COLO668 (cell line): Measurements from ENCODE around the gene PROK1.

Experiments
- DNase-seq: peaks from one replicate; lab custom pipeline; 2025; ENCODE audit not compliant: unreplicated experiment; lab: John Stamatoyannopoulos, UW

The PROK1 gene

DNA sequence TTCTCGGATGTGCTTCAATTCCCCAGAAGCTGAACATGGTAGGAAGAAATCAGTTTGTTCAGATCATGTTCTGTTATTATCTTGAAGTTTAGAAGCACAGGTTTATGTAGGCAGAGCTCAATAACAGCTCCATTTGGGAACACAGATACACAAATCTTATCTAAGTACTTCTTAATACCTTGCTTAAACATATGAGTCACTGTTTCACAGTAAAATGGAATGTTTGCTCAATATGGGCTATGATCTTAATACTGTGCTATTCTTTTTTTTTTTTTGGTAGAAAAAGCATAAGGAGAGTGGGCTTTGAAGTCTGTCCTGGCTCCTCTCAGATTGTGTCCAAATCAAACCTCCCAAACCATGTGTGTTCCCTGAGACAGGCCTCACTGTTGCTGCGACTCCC, 13.4 kb downstream of the PROK1 start:
- no peak for DNase-seq

DNA sequence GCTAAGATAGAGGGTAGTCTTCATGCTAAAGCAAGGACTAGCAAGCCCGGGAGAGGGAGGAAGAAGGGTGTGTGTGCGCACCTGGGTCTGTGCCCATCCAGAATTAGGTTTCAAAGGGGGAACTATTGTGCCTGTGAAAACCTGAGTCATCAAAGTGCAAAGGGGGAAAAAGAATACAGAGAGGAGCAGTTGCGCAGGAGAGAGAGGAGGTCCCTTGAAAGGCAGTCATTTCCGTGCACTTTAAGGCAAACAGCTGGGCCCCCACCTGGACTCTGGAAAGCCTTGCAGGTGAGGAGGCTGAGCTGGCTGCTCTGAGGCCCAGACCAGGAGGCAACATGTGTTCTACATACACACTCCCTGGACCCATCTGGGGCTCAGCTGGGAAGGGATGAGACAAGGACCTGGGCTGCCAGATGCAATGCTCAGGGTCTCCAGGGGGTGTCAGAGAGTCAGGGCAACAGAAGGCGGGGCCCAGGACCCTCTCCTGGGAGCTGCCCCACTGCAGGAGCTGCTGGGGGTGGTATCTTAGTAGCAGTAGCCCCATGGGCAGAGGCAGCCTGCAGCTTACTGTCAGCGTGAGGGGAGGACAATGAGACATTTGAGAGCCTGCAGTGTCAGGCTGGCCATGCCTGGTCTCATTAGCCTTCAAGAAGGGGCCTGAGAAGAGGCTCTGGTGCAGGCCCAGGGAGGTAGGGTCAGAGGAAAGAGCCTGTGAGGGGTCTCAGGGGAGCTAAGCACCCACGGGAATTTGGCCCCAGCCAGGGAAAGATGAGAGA, 14.3 kb downstream of the PROK1 start:
- no peak for DNase-seq

DNA sequence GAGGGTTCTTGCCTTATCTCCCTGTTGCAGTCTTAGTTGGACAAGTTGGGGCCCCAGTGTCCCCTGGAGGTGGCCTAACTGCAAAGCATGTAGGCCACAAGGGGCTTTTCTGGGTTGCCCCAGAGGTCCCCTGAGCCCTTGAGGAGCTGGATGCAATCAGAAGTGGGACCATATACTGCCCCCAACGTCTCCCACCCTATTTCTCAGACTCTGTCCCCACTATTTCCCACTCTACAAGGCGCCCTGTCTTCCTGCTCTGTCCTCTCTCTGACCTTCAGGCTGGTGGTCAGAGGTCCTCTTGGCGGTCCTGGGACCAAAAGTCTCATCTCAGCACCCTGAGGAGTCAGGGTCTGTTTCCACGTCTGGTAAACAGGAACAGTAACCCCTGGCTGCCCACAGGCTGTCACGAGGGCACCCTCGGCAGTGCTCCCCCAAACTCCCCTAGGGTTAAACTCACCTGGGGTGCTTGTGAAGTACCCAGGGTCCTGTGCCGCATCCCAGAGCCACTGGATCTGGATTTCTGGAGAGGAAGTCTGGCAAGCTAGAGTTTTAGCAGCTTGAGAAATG, 14.9 kb downstream of the PROK1 start:
- DNase-seq = no peak

DNA sequence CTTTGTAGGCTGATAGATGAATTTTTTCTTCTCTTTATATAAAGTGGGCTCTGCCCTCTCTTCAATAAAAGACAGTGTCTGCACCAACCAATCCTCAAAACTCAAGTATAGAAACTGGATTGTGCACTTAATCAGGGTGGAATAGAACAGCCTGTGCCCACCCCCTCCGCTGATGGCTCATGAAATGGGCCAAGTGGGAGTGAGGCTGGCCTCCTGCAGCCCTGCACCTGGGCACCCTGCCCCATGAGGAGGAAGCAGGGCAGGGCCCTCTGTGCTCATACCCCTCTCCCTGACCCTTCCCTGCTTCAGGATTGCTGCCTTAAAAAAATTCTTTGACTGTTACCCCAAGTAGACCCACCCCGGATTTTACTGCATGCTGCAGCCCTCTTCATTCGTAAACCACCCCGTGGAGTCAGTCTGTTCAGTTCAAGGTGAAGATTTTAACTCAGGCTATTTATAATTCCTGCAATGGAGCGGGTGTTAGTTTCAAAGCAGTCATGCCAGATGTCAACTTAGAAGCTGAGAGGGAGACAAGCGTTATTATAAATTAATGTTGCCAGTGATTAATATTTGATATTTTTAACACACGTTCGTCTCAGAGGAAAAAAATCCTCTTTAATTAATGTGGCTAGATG, 15.8 kb downstream of the PROK1 start:
- DNase-seq = no peak

DNA sequence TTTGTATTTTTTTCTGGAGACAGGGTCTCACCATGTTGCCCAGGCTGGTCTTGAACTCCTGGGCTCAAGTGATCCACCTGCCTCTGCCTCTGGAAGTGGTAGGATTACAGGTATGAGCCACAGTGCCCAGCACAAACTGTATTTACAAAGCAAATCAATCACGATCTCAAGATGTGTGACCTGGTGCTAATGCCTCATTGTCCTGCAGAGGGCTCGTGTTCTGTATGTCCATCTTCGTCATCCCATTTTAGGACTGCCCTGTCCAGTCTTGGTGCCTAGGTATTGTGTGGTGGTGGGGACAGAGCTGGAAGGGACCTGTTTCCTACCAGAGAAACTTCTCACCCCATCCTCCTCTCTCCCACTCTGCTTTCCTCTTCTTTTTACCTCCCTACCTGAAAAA, 20.2 kb downstream of the PROK1 start:
- DNase-seq = no peak

DNA sequence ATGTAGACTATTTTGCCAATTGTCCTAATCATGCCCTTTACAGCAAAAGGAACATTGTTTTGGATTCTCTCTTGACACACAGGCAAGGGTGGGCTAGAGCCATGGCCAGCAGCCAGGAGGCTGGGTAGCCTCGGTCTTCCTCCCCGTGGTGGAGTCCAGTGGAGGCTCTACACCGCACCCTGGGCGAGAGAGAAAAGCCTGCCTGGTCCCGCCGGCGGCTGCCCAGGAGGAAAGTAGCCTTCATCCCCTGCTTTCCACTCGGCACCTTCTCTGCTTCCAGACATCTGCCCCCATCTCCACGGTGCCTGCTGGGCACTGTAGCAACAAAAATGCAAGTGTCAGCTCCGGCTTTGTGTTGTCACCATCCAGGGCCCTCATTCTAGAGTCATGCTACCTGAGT, 21.6 kb downstream of the PROK1 start:
- DNase-seq = no peak

DNA sequence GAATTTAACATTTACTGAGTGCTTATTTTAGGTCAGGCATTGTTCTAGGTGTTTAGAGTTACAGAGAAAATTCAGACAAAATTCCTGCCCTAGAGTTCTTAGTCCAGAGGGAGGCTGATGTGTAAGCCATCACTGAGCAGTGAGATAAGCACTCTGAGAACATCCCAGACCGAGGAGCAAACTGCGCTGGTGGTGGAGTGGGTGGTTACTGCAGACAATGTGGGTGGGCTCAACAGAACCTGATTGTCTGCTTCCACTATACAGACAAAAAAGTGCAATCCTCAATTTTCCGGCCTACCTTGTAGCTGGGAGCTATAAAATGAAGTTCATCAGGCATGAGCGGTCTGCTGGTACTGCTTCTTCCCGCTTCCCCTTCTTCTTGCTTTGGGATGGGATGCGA, 23.5 kb downstream of the PROK1 start:
- no peak for DNase-seq

DNA sequence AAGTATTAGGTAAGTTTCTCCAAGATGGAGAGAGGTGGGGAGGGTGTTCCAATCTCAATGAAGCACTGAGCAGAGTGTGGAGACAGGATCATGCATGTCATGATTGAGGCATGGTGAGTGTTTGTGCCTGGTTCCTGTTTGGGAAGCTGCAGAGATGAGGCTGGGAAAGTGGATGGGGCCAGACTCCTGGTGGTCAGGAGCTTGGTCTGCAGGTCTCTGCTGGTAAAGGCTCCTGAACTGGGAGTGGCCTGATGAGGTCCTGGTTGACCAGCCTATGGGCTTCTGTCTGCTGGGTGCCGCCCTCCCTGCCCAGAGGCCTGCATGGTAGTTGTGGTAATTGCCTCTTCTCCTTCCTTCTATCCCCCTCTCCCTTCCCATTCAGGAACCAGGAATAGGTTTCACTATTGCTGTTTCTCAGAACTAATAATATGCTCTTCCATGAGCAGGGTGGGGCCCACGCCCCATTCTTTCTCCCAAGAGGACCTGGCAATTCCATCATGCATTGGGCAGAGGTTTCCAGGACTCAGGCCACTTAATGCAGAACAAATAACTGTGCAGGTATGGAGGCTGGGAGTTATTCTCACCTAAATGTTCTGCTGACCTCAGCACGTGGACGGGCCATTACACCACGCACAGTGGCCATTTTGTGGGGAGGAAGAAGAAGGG, 24.5 kb downstream of the PROK1 start:
- DNase-seq = no peak

DNA sequence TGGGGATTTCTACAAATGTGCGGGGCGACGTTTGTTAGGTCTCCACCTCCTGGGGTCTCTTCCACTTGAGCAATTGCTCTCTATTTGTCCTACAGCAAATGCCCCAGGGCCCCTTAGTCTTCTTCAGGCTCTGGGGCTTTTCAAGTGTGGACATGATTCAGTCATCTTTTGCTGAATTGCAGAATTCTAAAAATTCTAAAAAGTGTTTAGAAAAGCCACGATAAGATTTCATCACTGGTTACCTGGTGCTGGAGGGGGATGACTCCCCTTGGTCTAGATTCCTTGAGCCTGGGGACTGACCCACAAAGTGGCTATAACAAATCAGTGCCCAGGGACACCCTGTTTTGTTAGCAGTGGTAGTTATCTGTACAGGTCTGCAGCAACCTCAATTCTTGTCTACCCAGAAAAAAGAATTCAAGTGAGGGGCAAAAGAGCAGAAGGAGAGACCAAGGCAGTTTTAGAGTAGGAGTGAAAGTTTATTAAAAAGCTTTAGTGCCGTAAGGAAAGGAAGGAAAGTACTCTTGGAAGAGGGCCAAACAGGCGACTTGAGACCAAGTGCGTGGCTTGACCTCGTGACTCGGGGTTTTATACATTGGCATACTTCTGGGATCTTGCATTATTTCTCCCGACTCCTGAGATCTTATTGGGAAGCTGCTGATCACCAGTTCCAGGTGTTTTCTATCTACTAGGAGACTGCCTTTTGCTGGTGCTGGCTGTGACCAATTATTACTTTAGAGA, 25.2 kb downstream of the PROK1 start:
- no peak for DNase-seq

DNA sequence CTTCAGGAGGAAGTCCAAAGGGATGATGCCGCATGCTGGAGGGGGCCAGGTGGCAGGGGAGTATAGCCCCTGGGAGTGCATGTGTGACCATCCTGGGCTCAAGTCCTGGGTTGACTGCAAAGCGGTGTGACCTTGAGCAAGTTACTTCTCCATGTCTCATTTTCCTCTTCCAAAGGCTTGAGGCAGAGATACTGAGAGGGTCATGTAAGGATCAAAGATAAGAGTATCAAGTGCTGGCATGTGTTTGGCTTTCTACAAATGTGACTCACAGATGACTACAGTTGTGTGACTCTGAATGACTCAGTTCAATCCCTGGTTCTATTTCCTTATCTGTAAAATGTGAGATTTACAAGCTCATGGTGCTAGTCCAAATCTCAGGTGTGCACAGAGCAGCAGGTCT, 26.1 kb downstream of the PROK1 start:
- no peak for DNase-seq

DNA sequence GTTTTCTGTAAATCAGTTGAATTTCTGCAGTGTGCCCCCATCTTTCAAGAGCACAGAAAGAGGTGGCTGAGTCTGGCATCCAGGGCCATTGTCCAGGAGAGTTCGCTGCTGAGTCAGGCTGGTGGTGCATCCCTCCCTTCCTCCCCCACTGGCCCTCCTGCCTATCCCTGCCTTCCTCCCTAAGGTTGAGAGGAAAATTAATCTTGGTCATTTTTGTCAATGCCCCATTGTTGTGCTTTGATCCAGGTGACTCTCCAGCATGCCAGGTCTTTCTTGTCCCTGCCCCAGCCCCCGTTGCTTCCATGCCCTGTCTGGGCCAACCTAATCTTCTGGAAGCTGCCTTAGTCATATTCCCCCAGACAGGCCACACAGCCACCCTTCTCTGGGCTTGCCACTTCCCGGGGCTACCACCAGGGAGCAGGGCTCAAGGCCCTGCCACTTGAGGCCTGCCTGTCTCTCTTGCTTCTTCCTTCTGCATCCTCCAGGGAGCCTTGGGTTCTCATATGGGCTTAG, 26.6 kb downstream of the PROK1 start:
- no peak for DNase-seq

DNA sequence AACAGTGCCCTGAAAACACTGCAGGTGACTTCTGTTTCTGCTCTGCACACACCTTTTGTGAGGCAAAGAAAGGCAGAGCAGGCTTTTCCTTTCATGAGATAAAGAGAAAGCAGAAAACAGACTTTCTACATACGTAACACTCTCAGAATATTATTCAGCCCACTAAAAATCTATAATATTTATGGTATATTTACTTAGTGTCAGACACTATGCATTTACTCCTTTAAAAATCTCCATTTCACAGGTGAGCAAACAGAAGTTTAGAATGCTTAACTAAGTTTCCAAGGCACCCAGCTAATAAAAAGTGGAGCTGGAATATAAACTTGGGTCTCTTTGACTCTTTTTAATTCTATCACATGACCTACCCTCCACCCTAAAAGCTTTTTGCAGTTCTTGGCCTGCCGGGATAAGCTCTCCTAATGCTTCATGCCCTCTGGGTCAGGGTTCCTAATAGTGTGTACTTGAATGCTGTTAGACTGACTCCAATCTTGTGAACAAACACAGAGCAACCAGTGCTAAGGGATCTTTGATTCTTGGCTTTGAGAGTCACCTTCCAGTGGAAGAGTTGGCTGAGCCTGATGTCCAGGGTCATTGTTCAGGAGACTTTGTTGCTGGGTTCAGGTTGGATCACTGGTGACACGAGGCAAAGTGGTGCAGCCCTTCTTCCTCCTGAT, 27.2 kb downstream of the PROK1 start:
- no peak for DNase-seq

DNA sequence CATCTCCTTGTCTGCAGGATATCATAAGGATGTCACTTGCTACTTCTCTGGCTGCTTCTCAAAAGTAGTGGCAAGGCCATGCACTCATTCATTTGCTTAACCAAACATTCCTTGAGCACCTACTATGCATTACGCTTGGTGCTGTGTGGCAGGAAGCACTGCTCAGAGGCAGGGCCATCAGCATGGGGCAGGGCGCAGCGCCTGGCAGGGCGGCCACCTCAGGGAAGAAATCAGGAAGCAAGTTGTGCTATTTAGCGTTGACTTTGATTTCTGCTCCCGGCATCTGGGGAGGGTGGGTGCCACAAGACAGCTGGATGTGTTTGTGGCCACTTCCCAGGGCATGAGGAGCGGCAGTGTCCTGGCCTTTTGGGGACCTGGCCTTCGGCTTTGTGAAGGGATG, 27.9 kb downstream of the PROK1 start:
- no peak for DNase-seq

DNA sequence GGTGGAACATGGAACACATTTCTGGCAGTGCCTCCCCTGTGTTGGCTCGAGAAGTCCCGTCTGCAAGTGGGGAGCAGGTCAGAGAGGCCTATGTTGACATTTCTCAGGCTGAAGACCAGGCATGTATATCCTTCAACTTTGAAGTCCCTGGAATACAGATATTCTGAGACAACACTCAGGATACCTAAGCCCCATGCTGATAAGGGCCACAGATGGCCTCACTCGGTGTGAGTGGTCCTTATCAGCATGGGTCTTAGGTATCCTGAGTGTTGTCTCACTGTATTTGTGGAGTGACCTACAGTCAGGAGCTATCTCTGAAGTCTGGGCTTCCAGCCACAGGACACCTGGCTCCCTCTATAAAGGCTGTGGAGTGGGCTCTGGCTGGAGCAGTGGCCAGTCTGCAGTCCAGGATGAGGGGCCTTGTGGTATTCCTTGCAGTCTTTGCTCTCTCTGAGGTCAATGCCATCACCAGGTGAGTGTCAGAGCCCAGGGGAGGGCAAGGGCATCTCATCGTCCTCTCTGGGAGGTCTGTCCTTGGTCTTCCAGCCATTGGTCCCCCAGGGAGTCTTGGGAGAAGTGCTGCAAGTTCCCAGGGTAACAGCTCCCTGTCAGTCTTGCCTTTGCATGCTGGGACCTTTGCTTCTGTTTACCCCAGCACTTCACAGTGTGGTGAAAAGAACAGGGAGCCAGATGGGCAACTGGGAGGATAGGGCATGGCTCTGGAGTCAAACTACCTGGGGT, 29.6 kb downstream of the PROK1 start:
- DNase-seq = no peak

DNA sequence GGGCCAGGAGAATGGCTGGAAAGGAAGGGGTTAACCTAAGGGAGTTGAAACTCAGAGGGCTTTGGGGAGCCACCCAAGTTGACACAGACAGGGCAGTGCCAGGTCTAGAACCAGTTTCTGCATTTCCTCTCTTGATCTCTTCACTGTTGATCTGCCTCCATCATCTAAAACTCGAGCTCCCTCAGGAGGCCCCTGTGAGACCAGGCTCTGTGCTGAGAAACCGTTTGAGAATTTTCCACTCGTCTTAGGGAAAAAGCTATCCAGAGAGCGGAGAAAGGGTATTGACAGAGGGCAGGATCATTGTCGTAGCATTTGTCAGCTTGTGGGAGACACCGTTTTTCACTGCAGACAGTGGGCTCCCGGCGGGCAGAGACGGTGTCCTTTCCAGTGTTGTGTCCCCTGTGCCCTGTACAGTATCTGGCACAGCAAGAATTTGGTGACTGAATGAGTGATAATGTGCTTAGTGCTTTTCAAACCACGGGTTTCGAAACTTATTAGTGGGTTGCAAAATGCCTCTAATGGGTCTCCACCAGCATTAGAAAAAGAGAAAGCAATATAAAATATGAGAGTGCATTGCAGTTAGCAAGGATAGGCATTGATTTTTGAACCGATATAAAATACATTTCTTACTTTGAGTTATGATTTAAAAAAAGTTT, 31.1 kb downstream of the PROK1 start:
- DNase-seq = no peak

DNA sequence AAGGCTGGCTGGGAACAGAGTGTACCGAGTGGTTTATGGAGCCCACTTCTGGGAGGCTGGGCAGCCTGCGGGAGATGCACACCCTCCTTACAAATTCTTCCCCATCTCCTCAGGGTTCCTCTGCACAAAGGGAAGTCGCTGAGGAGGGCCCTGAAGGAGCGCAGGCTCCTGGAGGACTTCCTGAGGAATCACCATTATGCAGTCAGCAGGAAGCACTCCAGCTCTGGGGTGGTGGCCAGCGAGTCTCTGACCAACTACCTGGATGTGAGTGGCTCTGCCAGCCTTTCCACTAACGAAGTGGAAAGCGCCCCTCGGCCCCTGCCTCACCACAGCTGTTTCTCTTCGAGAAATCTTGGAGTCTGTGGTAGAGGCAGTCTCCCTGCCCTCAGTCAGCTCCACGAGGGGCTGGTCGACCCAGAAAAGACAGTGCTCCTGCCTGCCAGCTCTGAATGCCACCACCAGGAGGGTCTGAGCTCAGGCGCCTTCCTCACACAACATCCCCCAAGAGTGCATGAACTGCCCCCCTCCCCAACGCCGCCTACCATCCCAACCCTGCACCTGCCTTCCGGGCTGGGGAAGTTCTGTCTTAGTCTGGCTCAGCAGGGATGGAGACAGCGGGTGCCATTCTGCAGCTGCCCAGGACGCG, 31.8 kb downstream of the PROK1 start:
- DNase-seq = no peak

DNA sequence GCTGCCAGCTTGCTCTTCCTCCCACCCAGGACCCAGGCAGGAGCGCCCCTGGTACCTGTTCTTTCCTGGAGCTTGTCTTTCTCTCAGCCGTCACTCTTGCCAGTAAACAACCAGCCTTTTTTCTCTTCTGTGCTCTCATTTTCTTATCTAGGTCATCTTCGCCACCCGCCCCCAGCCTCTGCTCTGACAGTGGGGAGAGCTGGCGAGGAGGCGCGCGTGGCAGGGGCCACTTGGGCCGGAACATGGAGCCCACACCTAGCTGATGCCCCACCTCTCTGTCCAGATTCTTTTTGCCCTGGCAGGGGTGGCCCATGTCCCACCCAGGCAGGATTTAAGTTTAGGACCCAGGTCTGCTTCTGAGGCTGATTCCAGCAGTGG, 32.3 kb downstream of the PROK1 start:
- DNase-seq = no peak

DNA sequence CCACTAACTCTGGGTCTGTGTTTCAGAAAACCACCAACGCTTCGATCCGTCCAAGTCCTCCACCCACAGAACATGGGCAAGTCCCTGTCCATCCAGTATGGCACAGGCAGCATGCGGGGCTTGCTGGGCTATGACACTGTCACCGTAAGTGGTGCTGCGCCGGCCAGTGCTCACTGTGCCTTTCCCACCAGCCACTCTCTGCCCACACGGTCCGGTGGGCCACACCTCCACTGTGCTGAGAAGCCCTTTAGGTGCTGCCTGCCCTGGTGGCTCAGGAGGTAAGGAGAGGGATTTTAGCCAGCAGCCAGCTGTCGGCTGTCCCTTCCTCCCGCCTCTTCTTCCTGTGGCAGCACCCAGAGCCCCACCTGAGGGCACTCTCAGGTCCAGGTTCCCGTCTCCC, 33.9 kb downstream of the PROK1 start:
- DNase-seq = no peak

DNA sequence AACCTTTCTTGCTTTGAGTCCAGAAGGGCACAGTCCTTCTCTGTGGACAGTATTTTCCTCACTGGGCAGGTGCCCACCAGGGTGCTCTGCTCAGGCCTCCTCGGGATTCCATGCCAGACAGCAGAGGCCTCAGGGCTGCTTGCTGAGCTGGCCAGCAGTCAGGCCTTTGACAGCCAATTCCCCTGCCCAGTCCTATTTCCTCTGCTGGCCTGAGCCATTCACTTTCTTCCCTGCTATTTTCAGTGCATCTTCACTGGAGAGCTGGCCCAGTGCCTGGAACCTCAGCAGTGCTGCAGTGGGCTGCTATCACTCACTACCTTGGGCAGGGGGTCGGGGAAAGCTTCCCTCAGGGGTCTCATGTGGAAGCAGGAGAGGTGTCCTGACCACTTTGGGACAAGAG, 34.8 kb downstream of the PROK1 start:
- DNase-seq = no peak
